Activated CD4-positive, alpha-beta memory T cell treated with anti-CD3 and anti-CD28 coated beads, Interleukin-2, amount 10 ng/mL, durations not matched to agents 7 days and 5 days (primary cell): ENCODE data around the gene DPP10. TPM values are rescaled to one million over a fixed set of nuclear protein-coding genes. Genes with fewer than 3 reads are reported as not detected.

Experiments
- CTCF ChIA-PET: fragments of 350-600 bp; sonication (Branson Sonifier 250); formaldehyde crosslinking; loops from one replicate; lab custom pipeline; 2021; ENCODE audit warnings: antibody characterized with exemption, inconsistent platforms; lab: Charles Lee
- POLR2A ChIA-PET: fragments of 350-600 bp; sonication (Branson Sonifier 250); formaldehyde crosslinking; loops from one replicate; lab custom pipeline; 2021; ENCODE audit warnings: antibody characterized with exemption; lab: Charles Lee
- DNase-seq: peaks from one replicate; pipeline ENCODE4 v3.0.0-alpha.2; 2020
- H3K27ac Mint-ChIP-seq: one replicate; pipeline ENCODE4 v1.8.0; 2021; ENCODE audit warnings: mild to moderate bottlenecking, mixed read lengths
- H3K27me3 Mint-ChIP-seq: one replicate; pipeline ENCODE4 v1.8.0; 2021; ENCODE audit warnings: mixed read lengths
- H3K36me3 Mint-ChIP-seq: one replicate; pipeline ENCODE4 v1.8.0; 2021; ENCODE audit warnings: low read depth, mixed read lengths
- H3K4me1 Mint-ChIP-seq: one replicate; pipeline ENCODE4 v1.8.0; 2021; ENCODE audit warnings: mixed read lengths
- H3K4me3 Mint-ChIP-seq: one replicate; pipeline ENCODE4 v1.8.0; 2021; ENCODE audit warnings: mild to moderate bottlenecking, mixed read lengths
- H3K9me3 Mint-ChIP-seq: one replicate; pipeline ENCODE4 v1.8.0; 2021; ENCODE audit warnings: mixed read lengths
- total RNA-seq, 2 experiments: library from RNA; stranded (reverse); gene quantifications; one replicate each; pipeline ENCODE4 v1.2.3, GENCODE V29; 2021

The DPP10 gene
- total RNA-seq, 2 experiments from 2014 or later = not detected

DNA sequence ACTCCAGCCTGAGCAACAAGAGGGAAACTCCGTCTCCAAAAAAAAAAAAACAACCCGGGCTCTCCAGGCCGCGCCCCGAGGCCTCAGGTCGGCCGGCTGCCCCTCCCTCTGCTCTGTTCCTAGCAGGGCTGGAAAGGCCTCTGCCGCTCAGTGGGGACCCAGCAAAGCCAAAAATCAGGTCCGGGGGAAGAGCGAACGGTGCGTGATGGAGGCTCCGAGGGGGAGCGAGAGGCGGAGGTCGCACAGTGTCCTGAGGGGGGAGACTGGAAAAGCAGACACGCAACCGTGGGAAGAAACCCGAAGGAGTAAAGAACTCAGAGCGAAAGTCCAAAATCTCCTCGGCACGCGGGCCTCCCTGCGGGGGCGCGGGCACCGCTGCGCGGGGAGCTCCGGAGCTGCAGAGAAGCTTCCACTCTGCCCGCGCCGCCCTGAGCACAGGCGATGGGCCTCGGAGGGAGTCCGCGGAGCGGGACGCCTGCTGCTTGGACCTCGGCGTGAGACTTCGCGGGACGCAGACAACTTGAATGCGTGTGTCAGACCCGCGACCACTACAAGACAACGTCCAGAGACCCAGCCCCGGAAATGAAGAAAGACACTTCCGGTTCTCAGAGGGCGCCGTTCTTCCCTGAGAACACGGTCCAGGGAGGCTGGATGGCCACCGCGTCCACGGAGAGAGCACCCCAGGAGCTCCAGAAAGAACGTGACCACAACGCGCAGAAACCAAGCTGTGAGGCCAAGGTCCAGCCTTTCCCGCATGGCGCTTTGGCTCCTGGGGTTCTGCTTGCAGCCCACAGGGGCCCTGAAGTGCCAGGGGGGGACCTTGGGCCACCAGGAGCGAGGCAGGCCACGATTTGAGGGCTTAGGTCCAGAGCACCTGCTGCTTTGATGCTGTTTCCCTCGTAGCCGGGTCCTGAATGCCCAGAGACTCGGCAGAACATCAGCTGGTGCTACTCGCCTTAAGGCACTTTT lies 219.8 kb downstream of the DPP10 start:
- no peak for DNase-seq
- H3K27ac Mint-ChIP-seq = no peak overlapping the region
- POLR2A ChIA-PET = no interaction called here

DNA sequence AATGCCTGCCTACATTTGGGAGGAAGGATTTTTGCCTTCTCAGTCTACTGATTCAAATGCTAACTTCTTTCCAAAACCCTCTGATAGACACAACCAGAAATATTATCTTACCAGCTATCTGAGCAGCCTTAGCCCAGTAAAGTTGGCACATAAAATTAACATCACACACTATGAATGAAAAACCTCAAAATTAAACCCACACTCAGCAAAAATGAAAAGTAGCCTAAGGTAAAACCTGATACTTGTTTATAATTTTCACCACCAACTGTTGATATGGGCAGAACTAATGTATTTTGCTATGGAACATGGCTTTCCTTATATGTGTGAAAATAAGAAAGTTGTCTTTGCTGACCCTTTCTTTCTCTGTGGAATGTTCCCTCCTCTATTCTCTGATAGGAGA lies 226.0 kb downstream of the DPP10 start:
- CTCF ChIA-PET = no interaction called here
- no peaks in the 10 kb centered on the region for H3K9me3 Mint-ChIP-seq
- no peak for DNase-seq
- H3K4me3 Mint-ChIP-seq = no peak overlapping the region
- no peaks in the 10 kb centered on the region for H3K36me3 Mint-ChIP-seq
- no peak overlapping the region for H3K27ac Mint-ChIP-seq
- H3K27me3 Mint-ChIP-seq = no peaks in the 10 kb centered on the region
- POLR2A ChIA-PET = no interaction called here
- no peaks in the 10 kb centered on the region for H3K4me1 Mint-ChIP-seq

More for the DNA sequence above, 219.8 kb downstream of the DPP10 start:
- CTCF ChIA-PET = no interaction called here
- Mint-ChIP-seq H3K36me3 (no peaks in the 10 kb centered on the region), H3K4me1 (no peaks in the 10 kb centered on the region), H3K9me3 (no peaks in the 10 kb centered on the region), H3K27me3 (peaks cover 8% of the 10 kb centered on the region), H3K4me3 (peak overlapping the region; percentile 22)

DNA sequence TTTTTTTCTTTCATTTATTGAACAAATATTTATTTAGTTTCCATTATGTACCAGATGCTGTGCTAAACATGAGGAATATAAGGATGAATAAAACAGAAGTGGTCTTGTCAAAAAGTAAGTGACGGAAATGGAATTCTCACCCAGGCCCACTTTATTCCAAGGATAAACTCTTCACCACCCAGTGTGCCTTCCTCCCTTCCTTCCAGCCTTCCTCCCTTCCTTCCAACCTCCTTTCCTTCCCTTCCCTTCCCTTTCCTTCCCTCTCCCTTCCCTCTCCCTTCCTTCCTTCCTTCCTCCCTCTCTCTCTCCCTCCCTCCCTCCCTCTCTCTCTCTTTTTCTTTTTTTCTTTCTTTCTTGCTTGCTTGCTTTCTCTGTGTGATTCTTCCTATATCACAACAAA lies 240.8 kb downstream of the DPP10 start:
- ChIA-PET CTCF (no interaction called here), POLR2A (no interaction called here)
- H3K36me3 Mint-ChIP-seq = no peaks in the 10 kb centered on the region
- H3K4me1 Mint-ChIP-seq = no peaks in the 10 kb centered on the region
- DNase-seq = no peak
- H3K9me3 Mint-ChIP-seq = no peaks in the 10 kb centered on the region
- no peak overlapping the region for H3K4me3 Mint-ChIP-seq
- H3K27me3 Mint-ChIP-seq = no peaks in the 10 kb centered on the region
- H3K27ac Mint-ChIP-seq = no peak overlapping the region

DNA sequence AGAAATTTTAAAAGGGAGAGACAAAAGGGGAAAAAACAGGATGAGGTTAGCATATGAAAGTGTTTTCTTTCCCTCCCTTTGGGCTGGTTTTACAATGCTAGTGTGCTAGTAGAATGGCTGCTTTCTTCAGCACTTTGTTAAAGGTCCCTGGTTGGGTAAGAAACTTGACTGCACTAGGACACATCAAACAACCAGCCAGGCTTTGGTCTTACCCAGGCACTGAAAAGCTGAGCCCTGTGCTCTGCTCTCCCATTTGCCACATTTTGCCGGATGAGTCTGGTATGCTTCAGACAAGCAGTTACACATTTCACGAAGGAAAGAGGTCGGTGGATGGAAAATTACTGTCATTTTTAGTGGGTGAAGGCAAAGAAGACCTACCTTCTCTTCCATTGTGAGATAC lies 242.0 kb downstream of the DPP10 start:
- POLR2A ChIA-PET = no interaction called here
- DNase-seq = no peak
- H3K27me3 Mint-ChIP-seq = no peaks in the 10 kb centered on the region
- no peaks in the 10 kb centered on the region for H3K9me3 Mint-ChIP-seq
- H3K4me3 Mint-ChIP-seq = no peak overlapping the region
- no peak overlapping the region for H3K27ac Mint-ChIP-seq
- no peaks in the 10 kb centered on the region for H3K4me1 Mint-ChIP-seq
- no peaks in the 10 kb centered on the region for H3K36me3 Mint-ChIP-seq
- CTCF ChIA-PET = no interaction called here

DNA sequence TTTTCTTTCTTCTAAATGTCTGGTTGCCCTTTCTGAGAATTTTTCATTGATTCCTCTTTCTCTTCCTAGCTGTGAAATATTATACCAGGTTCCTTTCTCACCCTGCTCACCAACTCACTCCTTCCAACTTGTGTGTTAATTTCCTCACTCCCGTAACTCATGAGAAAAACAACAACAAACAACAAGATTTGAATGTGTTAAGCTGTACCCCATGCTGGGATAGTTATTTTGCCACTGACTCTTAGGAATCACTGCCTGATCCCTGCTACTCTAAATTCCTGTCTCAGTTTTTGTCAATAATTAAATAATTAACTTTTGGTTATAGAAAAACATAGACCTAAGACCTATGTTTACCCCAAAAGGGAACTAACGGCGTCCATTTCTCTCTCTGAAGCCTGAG lies 242.7 kb downstream of the DPP10 start:
- Mint-ChIP-seq H3K36me3 (no peaks in the 10 kb centered on the region), H3K9me3 (no peaks in the 10 kb centered on the region), H3K4me1 (no peaks in the 10 kb centered on the region), H3K4me3 (no peak overlapping the region), H3K27me3 (no peaks in the 10 kb centered on the region), H3K27ac (no peak overlapping the region)
- CTCF ChIA-PET = no interaction called here
- POLR2A ChIA-PET = no interaction called here
- DNase-seq = no peak

DNA sequence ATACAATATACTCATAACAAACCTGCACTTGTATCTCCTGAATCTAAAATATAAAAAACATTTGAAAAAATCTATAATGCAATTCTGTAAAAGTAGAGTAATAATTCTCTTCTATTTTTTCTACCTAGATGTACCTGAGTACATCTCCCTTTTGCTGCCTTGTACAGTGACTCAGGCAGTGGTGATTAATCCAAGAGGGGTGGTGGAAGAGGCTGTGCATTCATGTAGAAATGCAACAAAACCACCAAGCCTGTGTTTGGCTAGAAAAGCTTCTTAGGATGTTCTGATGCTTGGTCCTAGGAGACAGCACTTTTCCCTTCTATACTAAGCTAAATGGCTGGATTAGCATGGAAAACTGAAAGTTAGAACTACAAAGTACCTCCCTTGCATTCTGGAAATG lies 245.8 kb downstream of the DPP10 start:
- no peaks in the 10 kb centered on the region for H3K36me3 Mint-ChIP-seq

DNA sequence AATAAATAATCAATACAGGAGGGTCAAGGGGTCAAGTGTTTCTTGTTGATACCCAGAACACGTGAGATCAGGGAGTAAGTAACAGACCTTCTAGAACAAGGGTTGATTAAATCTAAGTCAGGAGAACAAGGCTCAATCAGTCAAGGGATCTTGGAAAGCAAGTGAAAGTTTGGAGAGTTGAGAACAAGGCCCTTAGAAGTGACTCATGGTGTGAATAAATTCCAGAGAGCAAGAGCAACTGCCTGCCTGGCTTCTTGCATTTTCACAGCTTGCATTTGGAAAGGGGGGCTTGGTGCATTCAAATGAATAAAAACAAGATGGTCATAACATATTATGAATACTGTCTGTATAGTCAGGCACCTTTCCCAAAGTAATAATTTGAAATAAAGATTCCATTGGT lies 256.1 kb downstream of the DPP10 start:
- no peaks in the 10 kb centered on the region for H3K27me3 Mint-ChIP-seq
- DNase-seq = no peak
- H3K4me1 Mint-ChIP-seq = no peaks in the 10 kb centered on the region
- no peaks in the 10 kb centered on the region for H3K36me3 Mint-ChIP-seq
- no peaks in the 10 kb centered on the region for H3K9me3 Mint-ChIP-seq
- ChIA-PET POLR2A (no interaction called here), CTCF (no interaction called here)
- no peak overlapping the region for H3K4me3 Mint-ChIP-seq
- no peak overlapping the region for H3K27ac Mint-ChIP-seq

More for the DNA sequence above, 245.8 kb downstream of the DPP10 start:
- POLR2A ChIA-PET = no interaction called here
- Mint-ChIP-seq H3K4me1 (no peaks in the 10 kb centered on the region), H3K4me3 (no peak overlapping the region), H3K27me3 (no peaks in the 10 kb centered on the region), H3K9me3 (no peaks in the 10 kb centered on the region), H3K27ac (no peak overlapping the region)
- DNase-seq = no peak
- CTCF ChIA-PET = no interaction called here

DNA sequence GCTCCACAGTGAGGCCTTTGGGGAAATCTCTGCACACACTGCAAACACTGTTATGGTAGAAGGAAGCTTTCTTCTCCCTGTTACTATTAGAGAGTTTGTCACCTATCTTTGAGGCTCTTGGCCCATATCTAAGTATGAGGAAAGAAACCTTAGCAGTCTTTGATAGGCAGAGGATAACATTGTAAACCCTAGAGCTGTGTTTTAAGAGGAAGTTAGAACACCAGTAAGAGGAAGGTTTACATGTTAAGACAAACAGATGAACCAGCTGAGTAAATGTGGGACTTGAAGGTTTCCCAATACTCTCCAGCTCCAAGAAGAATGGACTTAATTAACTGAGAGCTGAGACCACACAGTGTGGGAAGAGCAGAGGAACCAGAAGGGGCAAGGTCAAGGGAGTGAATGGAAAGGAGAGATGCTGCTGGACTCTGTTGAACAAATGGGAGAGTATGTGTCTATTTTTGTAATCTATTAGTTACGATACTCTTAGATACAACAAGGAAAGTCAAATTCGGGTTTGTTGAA lies 257.0 kb downstream of the DPP10 start:
- ChIA-PET CTCF (no interaction called here), POLR2A (no interaction called here)
- H3K36me3 Mint-ChIP-seq = no peaks in the 10 kb centered on the region
- H3K4me1 Mint-ChIP-seq = no peaks in the 10 kb centered on the region
- peaks cover 3% of the 10 kb centered on the region for H3K9me3 Mint-ChIP-seq
- H3K27me3 Mint-ChIP-seq = no peaks in the 10 kb centered on the region
- DNase-seq = no peak
- no peak overlapping the region for H3K27ac Mint-ChIP-seq
- H3K4me3 Mint-ChIP-seq = no peak overlapping the region

DNA sequence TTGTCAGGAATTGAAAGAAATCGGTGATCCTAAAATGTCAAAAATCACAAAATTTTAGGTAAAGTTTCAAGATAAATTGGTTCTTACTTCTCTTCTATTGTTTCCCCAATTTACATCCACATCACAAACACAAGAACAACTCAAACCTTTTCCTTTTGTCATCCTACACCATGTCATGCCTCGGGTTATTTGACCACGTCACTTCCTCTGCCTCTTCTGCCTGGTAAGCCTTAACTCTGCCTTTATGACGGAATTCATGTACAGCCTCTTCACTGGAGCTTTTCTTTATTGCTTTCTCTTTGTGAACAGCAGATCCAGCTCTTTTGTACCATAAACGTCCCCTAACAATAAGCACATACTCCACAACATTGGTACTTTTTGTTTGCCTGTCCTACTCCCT lies 258.0 kb downstream of the DPP10 start:
- ChIA-PET POLR2A (no interaction called here), CTCF (no interaction called here)
- Mint-ChIP-seq H3K9me3 (peaks cover 3% of the 10 kb centered on the region), H3K36me3 (no peaks in the 10 kb centered on the region), H3K27ac (no peak overlapping the region), H3K4me3 (no peak overlapping the region), H3K4me1 (no peaks in the 10 kb centered on the region), H3K27me3 (no peaks in the 10 kb centered on the region)
- DNase-seq = no peak

DNA sequence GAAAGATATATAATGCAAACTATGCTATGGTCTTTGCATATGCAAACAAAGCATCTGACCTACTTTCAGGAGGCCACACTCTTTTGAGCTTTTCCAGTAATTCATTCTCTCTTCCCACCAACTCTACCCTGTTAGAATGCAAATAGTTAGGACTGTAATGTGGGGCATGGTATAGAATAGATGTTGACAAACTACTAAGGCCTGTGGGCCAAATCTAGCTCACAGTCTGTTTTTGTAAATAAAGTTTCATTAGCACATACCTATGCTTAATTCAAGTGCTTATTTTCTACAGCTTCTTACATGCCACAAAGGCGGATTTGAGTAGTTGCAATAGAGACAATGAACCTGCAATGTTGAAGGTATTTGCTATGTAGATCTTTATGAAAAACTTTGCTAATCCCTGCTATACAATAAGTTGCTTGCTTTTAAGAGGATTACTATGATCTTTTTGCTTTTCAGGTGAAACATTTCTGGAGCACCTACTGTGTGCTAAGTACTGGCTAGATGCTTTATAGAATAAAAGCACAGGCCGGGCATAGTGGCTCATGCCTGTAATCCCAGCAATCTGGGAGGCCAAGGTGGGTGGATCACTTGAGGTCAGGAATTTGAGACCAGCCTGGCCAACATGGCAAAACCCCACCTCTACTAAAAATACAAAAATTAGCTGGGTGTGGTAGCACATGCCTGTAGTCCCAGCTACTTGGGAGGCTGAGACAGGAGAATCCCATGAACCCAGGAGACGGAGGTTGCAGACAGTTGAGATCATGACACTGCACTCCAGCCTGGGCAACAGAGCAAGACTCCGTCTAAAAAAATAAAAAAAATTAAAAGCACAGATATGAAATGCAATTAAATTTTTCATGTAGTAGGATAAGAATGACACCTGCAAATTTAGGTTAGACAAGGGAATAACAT lies 267.8 kb downstream of the DPP10 start:
- CTCF ChIA-PET = no interaction called here
- no peaks in the 10 kb centered on the region for H3K27me3 Mint-ChIP-seq
- POLR2A ChIA-PET = no interaction called here
- H3K4me3 Mint-ChIP-seq = no peak overlapping the region
- no peaks in the 10 kb centered on the region for H3K36me3 Mint-ChIP-seq
- H3K27ac Mint-ChIP-seq = no peak overlapping the region
- no peaks in the 10 kb centered on the region for H3K9me3 Mint-ChIP-seq
- no peaks in the 10 kb centered on the region for H3K4me1 Mint-ChIP-seq
- no peak for DNase-seq

DNA sequence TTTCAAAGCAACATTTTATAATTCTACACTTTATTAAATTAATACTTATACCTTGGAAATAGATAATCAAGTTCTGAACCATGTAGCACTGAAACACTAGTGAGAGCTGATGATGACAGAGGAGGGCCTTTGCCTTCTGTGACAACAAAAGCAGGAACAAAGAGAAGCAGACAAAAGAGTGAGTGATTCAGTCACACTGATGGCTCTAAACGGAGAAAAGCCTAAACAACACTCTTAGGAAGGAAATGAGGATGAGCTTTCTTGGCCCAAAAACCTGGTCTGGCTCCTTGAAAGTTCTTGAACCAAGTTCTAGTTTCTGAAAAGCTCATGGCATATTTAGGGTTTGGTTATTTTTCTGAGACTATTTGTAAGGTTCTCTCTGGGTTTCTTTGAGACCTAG lies 271.9 kb downstream of the DPP10 start:
- Mint-ChIP-seq H3K4me1 (no peaks in the 10 kb centered on the region), H3K36me3 (no peaks in the 10 kb centered on the region), H3K9me3 (no peaks in the 10 kb centered on the region), H3K27me3 (no peaks in the 10 kb centered on the region), H3K4me3 (no peak overlapping the region), H3K27ac (no peak overlapping the region)
- ChIA-PET CTCF (no interaction called here), POLR2A (no interaction called here)
- DNase-seq = no peak

DNA sequence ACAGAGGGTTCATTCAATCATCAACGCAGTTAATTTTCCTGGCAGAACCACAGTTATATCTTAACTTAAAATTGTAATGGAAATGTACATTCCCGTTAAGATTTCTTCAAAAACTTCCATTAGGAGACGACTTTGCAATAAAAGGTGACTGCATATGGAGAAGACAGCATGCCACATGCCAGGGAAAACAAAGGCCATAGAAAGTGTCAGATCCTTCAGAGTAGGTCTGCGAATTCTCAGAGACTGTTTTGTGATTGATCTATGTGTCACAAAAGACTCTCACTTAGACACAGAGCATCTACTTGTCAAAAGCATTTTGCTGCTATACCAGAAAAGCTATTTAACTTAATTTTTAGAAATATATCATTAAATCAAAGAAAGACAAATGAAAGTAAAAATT lies 274.6 kb downstream of the DPP10 start:
- ChIA-PET CTCF (no interaction called here), POLR2A (no interaction called here)
- H3K4me3 Mint-ChIP-seq = no peak overlapping the region
- no peak overlapping the region for H3K27ac Mint-ChIP-seq
- no peaks in the 10 kb centered on the region for H3K36me3 Mint-ChIP-seq
- no peaks in the 10 kb centered on the region for H3K27me3 Mint-ChIP-seq
- DNase-seq = no peak
- no peaks in the 10 kb centered on the region for H3K9me3 Mint-ChIP-seq
- no peaks in the 10 kb centered on the region for H3K4me1 Mint-ChIP-seq

DNA sequence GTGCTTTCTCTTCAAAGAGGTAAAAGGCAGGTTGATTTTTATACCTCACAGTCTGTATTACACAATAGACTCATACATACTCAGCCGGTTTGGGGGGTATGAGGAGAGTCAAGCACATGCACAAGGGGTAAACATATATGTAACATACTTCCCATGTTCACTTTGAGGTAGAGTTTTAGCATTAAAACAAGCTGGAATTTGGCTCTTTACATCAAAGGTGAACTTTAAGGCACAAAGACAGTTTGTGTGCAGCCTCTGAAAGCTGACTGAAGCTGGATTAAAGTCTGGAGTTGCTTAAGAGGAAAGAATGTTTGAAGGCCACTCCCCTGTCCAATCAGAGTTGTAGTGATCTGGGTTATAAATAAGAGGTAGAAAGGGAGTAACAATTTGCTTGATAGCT lies 282.0 kb downstream of the DPP10 start:
- Mint-ChIP-seq H3K4me3 (no peak overlapping the region), H3K4me1 (no peaks in the 10 kb centered on the region), H3K27me3 (no peaks in the 10 kb centered on the region), H3K36me3 (no peaks in the 10 kb centered on the region), H3K27ac (no peak overlapping the region), H3K9me3 (no peaks in the 10 kb centered on the region)
- POLR2A ChIA-PET = no interaction called here
- CTCF ChIA-PET = no interaction called here
- DNase-seq = no peak
